ENCODE measurements around the gene SDK2. TPM values are rescaled to one million over a fixed set of nuclear protein-coding genes. Genes with fewer than 3 reads are reported as not detected.

SDK2 gene
- total and polyA plus RNA-seq, 9 of the 15 experiments (the other 6 are each of a cell fraction or from before 2014, with no cell fraction given) = 0.04 TPM; not detected in 8

GRCh38 chr17:73559532-73559931 is 84.7 kb downstream of the SDK2 start (continued):
- TF ChIP-seq ZBTB9 (CRISPR knock-in tag; IDR thresholded peaks at IDR 0.05) = no peak
- no peak for TF ChIP-seq ZNF277 (CRISPR knock-in tag; IDR thresholded peaks at IDR 0.05; ENCODE audit: borderline replicate concordance)
- TF ChIP-seq NCOA2 (IDR thresholded peaks at IDR 0.05; ENCODE audit: partially characterized antibody in 2 of 2) = no peak
- no peak for TF ChIP-seq ZNF655 (CRISPR knock-in tag; IDR thresholded peaks at IDR 0.05)
- TF ChIP-seq ZNF282 (CRISPR knock-in tag; IDR thresholded peaks at IDR 0.05) = no peak
- no peak for TF ChIP-seq CAMTA2 (CRISPR knock-in tag; conservative IDR thresholded peaks at IDR 0.05)
- TF ChIP-seq E2F8 (IDR thresholded peaks at IDR 0.05; ENCODE audit: low read depth, partially characterized antibody) = no peak

All from K562 (cell line).